Measurements from ENCODE around the gene CEP128.

CEP128 gene

GRCh38 chr14:80586131-80586530 is 355.4 kb downstream of the CEP128 start:
- Mint-ChIP-seq H3K27me3 (no peaks in the 10 kb centered on the region), H3K27ac (no peak overlapping the region), H3K9me3 (peaks cover 0 to 9% of the 10 kb centered on the region in 2 donors), H3K4me1 (peaks cover 0 to 5% of the 10 kb centered on the region in 2 donors), H3K36me3 (peaks cover 2 to 5% of the 10 kb centered on the region in 2 donors), H3K4me3 (no peak overlapping the region)
- ATAC-seq (replicated peaks) (no peak), DNase-seq (no peak)

- Mint-ChIP-seq H3K9me3 (peaks cover 0 to 4% of the 10 kb centered on the region in 2 donors), H3K4me1 (peaks cover 0 to 5% of the 10 kb centered on the region in 2 donors), H3K27ac (no peak overlapping the region), H3K27me3 (no peaks in the 10 kb centered on the region), H3K36me3 (peaks cover 2 to 5% of the 10 kb centered on the region in 2 donors), H3K4me3 (no peak overlapping the region)
- ATAC-seq (replicated peaks) (no peak), DNase-seq (no peak)
Observed at GRCh38 chr14:80585506-80585835, 356.1 kb downstream of the CEP128 start.

- H3K4me1 Mint-ChIP-seq = peaks cover 0 to 5% of the 10 kb centered on the region in 2 donors
- H3K27me3 Mint-ChIP-seq = no peaks in the 10 kb centered on the region
- H3K4me3 Mint-ChIP-seq = no peak overlapping the region
- ATAC-seq (replicated peaks) (no peak), DNase-seq (no peak)
- H3K36me3 Mint-ChIP-seq = peaks cover under 1 to 2% of the 10 kb centered on the region in 2 donors
- no peak overlapping the region for H3K27ac Mint-ChIP-seq
- H3K9me3 Mint-ChIP-seq = peaks cover 0 to under 1% of the 10 kb centered on the region in 2 donors
Observed at GRCh38 chr14:80584744-80585505, 356.6 kb downstream of the CEP128 start.

DNA sequence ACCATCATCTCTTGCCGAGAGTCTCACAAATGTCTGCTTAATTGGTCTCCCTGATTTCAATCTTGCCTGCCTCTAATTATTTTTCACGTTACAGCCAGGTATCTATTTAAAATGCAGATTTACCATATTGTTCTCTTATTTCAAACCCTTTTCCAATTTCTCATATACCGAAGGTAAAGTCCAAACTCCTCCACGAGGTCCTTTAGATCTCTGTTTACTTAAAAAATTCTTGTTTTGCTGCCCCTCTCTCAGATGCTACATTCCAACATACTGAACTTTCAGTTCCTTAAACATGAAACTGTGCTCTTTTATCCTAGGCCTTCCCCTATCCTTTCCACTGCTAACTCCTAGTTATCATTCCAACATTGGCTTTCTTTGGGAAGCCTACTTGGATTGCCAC is 363.9 kb downstream of the CEP128 start:
- no peaks in the 10 kb centered on the region for H3K9me3 Mint-ChIP-seq
- ATAC-seq (replicated peaks) (no peak), DNase-seq (no peak)
- H3K27me3 Mint-ChIP-seq = no peaks in the 10 kb centered on the region
- H3K4me3 Mint-ChIP-seq = no peak overlapping the region
- H3K4me1 Mint-ChIP-seq = no peaks in the 10 kb centered on the region
- H3K27ac Mint-ChIP-seq = no peak overlapping the region
- H3K36me3 Mint-ChIP-seq = no peaks in the 10 kb centered on the region

GRCh38 chr14:80576401-80576800 is 365.1 kb downstream of the CEP128 start:
- Mint-ChIP-seq H3K9me3 (no peaks in the 10 kb centered on the region), H3K4me3 (no peak overlapping the region), H3K27ac (no peak overlapping the region), H3K27me3 (no peaks in the 10 kb centered on the region), H3K36me3 (no peaks in the 10 kb centered on the region), H3K4me1 (no peaks in the 10 kb centered on the region)
- ATAC-seq (replicated peaks) (no peak), DNase-seq (no peak)

GRCh38 chr14:80575763-80576162 is 365.8 kb downstream of the CEP128 start:
- H3K9me3 Mint-ChIP-seq = no peaks in the 10 kb centered on the region
- H3K27ac Mint-ChIP-seq = no peak overlapping the region
- ATAC-seq (replicated peaks) (no peak), DNase-seq (no peak)
- no peaks in the 10 kb centered on the region for H3K36me3 Mint-ChIP-seq
- H3K4me1 Mint-ChIP-seq = no peaks in the 10 kb centered on the region
- H3K27me3 Mint-ChIP-seq = no peaks in the 10 kb centered on the region
- no peak overlapping the region for H3K4me3 Mint-ChIP-seq

DNA sequence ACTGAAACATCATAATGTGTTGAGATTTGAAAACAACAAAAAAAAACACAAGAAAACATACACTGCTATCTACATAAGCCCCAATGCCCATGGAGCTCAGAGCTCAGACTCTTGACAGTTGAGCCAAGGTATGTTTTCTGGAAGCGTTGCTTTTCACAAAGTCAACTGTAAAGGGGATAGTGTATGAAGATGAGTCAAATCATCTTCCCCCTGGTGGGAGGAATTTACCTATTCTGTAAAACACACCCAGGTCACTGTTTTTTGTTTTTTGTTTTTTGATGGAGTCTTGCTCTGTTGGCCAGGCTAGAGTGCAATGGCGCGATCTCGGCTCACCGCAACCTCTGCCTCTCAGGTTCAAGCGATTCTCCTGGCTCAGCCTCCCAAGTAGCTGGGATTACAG is 368.9 kb downstream of the CEP128 start:
- Mint-ChIP-seq H3K27ac (no peak overlapping the region), H3K27me3 (no peaks in the 10 kb centered on the region), H3K4me3 (no peak overlapping the region), H3K9me3 (no peaks in the 10 kb centered on the region), H3K36me3 (no peaks in the 10 kb centered on the region), H3K4me1 (no peaks in the 10 kb centered on the region)
- ATAC-seq (replicated peaks) = no peak
- no peak for DNase-seq

DNA sequence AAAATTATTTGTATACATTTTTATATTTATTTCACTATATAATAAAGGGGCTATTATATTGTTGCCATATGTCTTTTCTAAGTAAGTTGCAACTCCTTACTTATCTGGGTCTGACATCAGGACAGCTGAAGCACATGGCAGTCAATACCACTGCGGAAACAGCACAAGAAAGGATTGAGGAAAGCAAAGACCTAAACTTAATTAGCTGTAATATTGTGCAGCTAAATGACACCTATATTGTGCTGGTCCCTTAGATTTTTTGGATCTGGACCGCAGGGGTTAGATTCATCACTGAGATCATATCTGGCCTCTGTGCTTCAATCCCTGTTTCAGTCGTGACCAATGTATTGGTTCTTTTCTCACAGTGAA is 370.6 kb downstream of the CEP128 start:
- no peak overlapping the region for H3K27ac Mint-ChIP-seq
- H3K4me1 Mint-ChIP-seq = no peaks in the 10 kb centered on the region
- no peaks in the 10 kb centered on the region for H3K9me3 Mint-ChIP-seq
- DNase-seq (no peak), ATAC-seq (replicated peaks) (no peak)
- H3K27me3 Mint-ChIP-seq = no peaks in the 10 kb centered on the region
- no peaks in the 10 kb centered on the region for H3K36me3 Mint-ChIP-seq
- no peak overlapping the region for H3K4me3 Mint-ChIP-seq

DNA sequence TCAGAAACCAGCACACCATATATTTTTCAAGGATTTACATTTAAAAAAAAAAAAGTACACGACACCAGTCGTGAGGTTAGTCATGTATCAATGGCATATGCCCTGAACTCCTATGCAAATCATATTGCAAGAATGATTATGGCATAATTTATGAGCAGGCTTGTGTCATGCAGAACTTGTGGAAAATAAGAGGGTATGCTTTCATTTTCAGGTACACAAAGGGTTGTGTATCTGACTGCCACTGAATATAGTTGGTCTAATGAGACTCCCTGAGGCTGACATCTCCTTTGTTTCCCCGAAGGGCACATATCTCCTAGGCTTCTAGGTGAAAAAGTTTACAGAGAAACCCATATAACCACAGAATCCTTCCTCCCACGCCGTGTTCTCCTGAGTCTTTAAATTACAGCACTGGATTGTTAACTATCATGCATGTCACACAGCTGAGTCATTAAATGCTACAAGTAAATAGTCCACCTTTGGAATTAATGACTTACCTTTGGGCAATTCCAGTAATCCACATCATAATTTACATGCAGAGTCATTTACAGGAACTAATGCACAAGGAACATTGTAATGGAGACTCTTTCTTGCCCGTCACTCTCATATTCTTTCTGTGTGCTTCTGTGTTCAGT is 373.5 kb downstream of the CEP128 start:
- DNase-seq = no peak
- Mint-ChIP-seq H3K9me3 (no peaks in the 10 kb centered on the region), H3K36me3 (no peaks in the 10 kb centered on the region), H3K27me3 (no peaks in the 10 kb centered on the region), H3K4me1 (no peaks in the 10 kb centered on the region), H3K4me3 (no peak overlapping the region), H3K27ac (no peak overlapping the region)
- no peak for ATAC-seq (replicated peaks)

DNA sequence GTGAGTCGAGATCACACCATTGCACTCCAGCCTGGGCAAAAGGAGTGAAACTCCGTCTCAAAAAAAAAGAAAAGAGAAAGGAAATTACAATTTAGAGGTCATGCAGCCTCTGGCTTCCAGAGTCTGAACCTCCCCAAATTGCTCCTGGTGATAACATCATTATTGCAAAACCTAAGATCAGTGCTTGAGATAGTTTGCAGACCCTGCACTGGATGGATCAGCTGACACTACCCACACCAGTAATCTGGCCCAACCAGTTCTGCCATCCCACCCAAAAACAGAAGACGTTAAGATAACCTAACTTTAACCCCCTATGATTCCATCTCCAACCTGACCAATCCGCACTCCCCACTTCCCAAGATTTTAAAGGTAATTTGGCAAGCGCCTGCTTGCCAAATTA is 376.5 kb downstream of the CEP128 start:
- H3K27ac Mint-ChIP-seq = no peak overlapping the region
- ATAC-seq (replicated peaks) (no peak), DNase-seq (no peak)
- no peaks in the 10 kb centered on the region for H3K36me3 Mint-ChIP-seq
- no peaks in the 10 kb centered on the region for H3K4me1 Mint-ChIP-seq
- no peaks in the 10 kb centered on the region for H3K9me3 Mint-ChIP-seq
- H3K4me3 Mint-ChIP-seq = no peak overlapping the region
- no peaks in the 10 kb centered on the region for H3K27me3 Mint-ChIP-seq

DNA sequence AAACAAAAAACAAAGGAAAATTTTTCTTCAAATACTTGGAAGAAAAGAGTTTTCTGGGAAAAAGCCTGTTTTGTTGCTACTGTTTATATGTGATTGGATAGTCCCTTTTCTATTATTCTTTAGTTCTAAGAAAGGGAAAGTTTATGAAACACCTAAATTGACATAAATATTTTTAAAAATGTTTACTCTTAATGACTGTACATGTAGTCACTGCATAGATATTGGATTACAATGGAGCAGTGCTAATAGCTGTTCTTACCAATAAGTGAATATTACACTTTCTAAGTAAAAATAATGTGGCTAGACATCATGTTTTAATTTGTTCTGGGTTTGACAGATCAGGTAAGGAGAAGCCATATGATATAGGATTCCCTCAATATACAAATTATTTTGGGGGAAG is 377.5 kb downstream of the CEP128 start:
- Mint-ChIP-seq H3K4me1 (no peaks in the 10 kb centered on the region), H3K27me3 (no peaks in the 10 kb centered on the region), H3K4me3 (no peak overlapping the region), H3K9me3 (no peaks in the 10 kb centered on the region), H3K27ac (no peak overlapping the region), H3K36me3 (no peaks in the 10 kb centered on the region)
- no peak for DNase-seq
- ATAC-seq (replicated peaks) = no peak

DNA sequence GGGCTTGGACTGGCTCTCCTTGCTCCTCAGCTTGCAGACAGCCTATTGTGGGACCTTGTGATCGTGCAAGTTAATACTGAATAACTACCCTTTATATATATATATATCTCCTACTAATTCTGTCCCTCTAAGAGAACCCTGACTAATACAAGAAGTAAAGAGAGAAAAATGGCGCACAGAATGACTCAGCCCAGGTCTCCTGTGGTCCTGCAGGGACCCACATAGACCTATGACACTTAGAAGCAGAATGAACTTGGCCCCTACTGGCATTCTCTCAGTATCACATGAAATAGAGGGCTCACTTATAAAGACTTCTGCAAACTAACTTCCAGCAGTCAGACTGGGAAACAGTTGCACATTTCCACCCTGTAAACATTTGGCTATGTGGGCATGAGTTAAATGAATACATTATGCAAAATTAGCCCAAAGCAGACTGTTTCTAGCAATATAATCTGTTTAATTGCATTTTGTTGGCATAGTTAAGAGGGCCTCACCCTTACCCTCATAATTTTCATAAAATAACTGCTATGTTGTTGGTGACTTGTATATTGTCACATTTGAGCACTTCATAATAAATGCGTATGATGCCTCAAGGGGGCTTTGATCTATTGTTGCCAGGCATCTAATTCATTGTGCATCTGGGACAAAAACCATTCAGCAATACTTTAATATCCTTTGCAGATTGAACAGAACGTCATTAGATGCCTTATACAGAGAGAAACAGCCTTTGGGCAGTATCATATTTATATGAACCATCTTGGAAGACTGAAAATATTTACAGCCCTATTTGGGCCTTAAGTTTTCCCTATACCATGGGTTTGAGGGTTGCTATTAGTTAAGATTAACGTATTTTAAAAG is 380.5 kb downstream of the CEP128 start:
- H3K27ac Mint-ChIP-seq = no peak overlapping the region
- DNase-seq = no peak

DNA sequence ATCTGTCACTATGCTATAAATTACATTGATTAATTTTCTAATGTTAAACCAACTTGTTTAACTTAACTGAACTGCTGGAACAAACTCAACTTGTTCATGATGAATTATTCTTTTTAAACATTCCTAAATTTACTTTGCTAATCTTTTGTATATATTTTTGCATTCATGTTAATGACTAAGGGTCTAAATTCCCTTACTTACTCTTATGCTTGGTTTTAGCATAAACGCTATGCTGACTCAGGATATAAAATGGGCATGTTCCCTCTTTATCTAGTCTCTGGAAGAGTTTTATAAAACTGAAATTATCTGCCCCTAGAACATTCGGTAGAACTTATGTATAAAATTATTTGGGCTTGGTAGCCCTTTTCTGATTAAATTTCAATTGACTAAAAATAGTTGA is 387.4 kb downstream of the CEP128 start:
- no peak overlapping the region for H3K4me3 Mint-ChIP-seq
- no peak for DNase-seq
- H3K27ac Mint-ChIP-seq = no peak overlapping the region
- no peak for ATAC-seq (replicated peaks)
- no peaks in the 10 kb centered on the region for H3K27me3 Mint-ChIP-seq
- no peaks in the 10 kb centered on the region for H3K36me3 Mint-ChIP-seq
- H3K4me1 Mint-ChIP-seq = no peaks in the 10 kb centered on the region
- no peaks in the 10 kb centered on the region for H3K9me3 Mint-ChIP-seq

More for the DNA sequence above, 380.5 kb downstream of the CEP128 start:
- Mint-ChIP-seq H3K27me3 (no peaks in the 10 kb centered on the region), H3K36me3 (no peaks in the 10 kb centered on the region), H3K9me3 (no peaks in the 10 kb centered on the region), H3K4me3 (no peak overlapping the region), H3K4me1 (no peaks in the 10 kb centered on the region)
- peak; percentile 42 to 71 for ATAC-seq (replicated peaks)

DNA sequence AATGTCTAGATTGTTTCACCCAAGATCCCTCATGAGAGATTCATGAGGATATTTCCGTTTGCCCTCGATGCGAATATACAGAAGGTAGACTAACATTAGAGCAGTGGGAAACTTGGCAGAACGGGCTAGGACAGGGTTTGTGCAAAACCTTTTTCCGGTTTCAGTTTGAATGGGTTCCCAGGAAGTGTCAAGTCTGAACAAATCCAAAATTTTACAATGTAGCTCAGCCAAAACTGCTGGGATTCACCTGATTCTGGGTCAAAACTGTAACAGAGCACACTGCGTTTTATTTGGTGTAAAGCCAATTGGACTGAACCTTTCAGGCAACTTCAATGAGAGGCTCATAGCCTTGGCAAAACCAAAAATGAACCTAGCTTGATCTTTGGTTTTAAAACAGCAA is 392.4 kb downstream of the CEP128 start:
- Mint-ChIP-seq H3K4me3 (no peak overlapping the region), H3K27ac (no peak overlapping the region), H3K36me3 (no peaks in the 10 kb centered on the region), H3K9me3 (no peaks in the 10 kb centered on the region), H3K27me3 (no peaks in the 10 kb centered on the region), H3K4me1 (no peaks in the 10 kb centered on the region)
- ATAC-seq (replicated peaks) (no peak), DNase-seq (no peak)
